Endothelial cell of umbilical vein (primary cell): Measurements from ENCODE around the gene GJB4. TPM values are rescaled to one million over a fixed set of nuclear protein-coding genes. Genes with fewer than 3 reads are reported as not detected.

Experiments used
- BruUV-seq: library from RNA; stranded (reverse); fragments of 400-500 nt; replicated peaks from 2 replicates; lab custom pipeline; 2021; lab: Mats Ljungman, UMichigan
- CTCF ChIA-PET: fragments of 300-600, 350-600 bp; sonication (Branson Sonifier 250); formaldehyde crosslinking; loops from one replicate; lab custom pipeline; 2021; ENCODE audit warnings: antibody characterized with exemption, inconsistent platforms; lab: Charles Lee
- POLR2A ChIA-PET: fragments of 300-600, 350-600 bp; sonication (Branson Sonifier 250); formaldehyde crosslinking; loops from one replicate; lab custom pipeline; 2021; ENCODE audit warnings: antibody characterized with exemption, inconsistent platforms; lab: Charles Lee
- DNase-seq: peaks from one replicate; pipeline ENCODE4 v3.0.0-alpha.2; 2011; ENCODE audit warnings: low read depth, low spot score
- FAIRE-seq: peaks from 2 replicates; lab custom pipeline; 2011; peaks lifted over from hg19 to GRCh38; lab: Jason Lieb, UNC
- H2AFZ ChIP-seq: 2 replicates; pipeline ENCODE4 v1.6.0; 2012; ENCODE audit warnings: low read depth, low read length, control low read depth, inconsistent platforms
- H3K27ac ChIP-seq: 2 replicates; pipeline ENCODE4 v1.5.1; 2011; ENCODE audit warnings: low read depth, mild to moderate bottlenecking, control low read depth, low read length, moderate library complexity; ENCODE audit not compliant: insufficient read depth
- H3K27me3 ChIP-seq, 2 experiments: 2 replicates each; pipeline versions ENCODE4 v1.6.0 to v1.6.1; 2011; ENCODE audit warnings: low read length in 2 of 2, mixed read lengths in 1 of 2; ENCODE audit not compliant: control insufficient read depth in 2 of 2, insufficient read depth in 2 of 2
- H3K36me3 ChIP-seq, 2 experiments: 2 replicates in 1 of 2; 3 replicates in 1 of 2; pipeline ENCODE4 v1.5.1; 2011; ENCODE audit warnings: low read length in 2 of 2, mild to moderate bottlenecking in 1 of 2, moderate library complexity in 1 of 2; ENCODE audit not compliant: control insufficient read depth in 2 of 2, insufficient read depth in 2 of 2; ENCODE audit errors: extremely low read depth in 1 of 2
- H3K4me1 ChIP-seq: 3 replicates; pipeline ENCODE4 v1.5.1; 2011; ENCODE audit warnings: mild to moderate bottlenecking, low read length; ENCODE audit not compliant: control insufficient read depth, insufficient read depth; ENCODE audit errors: extremely low read depth
- H3K4me2 ChIP-seq: 2 replicates; pipeline ENCODE4 v1.6.1; 2011; ENCODE audit warnings: low read length, control low read depth, mixed read lengths; ENCODE audit not compliant: insufficient read depth
- H3K4me3 ChIP-seq, 3 experiments: fragments of 200-600 bp in 1 of 3; sonication (generic), shearing (Covaris generic) in 1 of 3; replicated peaks in 1 of 3; 2 replicates each; pipeline ENCODE4 v1.5.1; 2011 to 2016; ENCODE audit warnings: control low read depth in 3 of 3, low read length in 3 of 3, mild to moderate bottlenecking in 2 of 3, inconsistent platforms in 1 of 3, low read depth in 1 of 3, moderate library complexity in 1 of 3; ENCODE audit not compliant: insufficient read depth in 1 of 3
- H3K79me2 ChIP-seq: 2 replicates; pipeline ENCODE4 v1.6.0; 2012; ENCODE audit warnings: low read length, inconsistent platforms; ENCODE audit not compliant: control insufficient read depth, insufficient read depth
- H3K9ac ChIP-seq: replicated peaks from 2 replicates; pipeline ENCODE3; 2011; ENCODE audit warnings: low read length, control low read depth; ENCODE audit not compliant: insufficient read depth; ENCODE audit errors: extremely low read depth
- H3K9me1 ChIP-seq: replicated peaks from 3 replicates; pipeline ENCODE4 v1.6.0; 2011; ENCODE audit warnings: mild to moderate bottlenecking, low read length; ENCODE audit not compliant: control insufficient read depth, insufficient read depth; ENCODE audit errors: extremely low read depth
- H3K9me3 ChIP-seq: replicated peaks from 2 replicates; pipeline ENCODE4 v1.5.1; 2012; ENCODE audit warnings: low read length, inconsistent platforms; ENCODE audit not compliant: control insufficient read depth, insufficient read depth
- H4K20me1 ChIP-seq: replicated peaks from 2 replicates; pipeline ENCODE3; 2011; ENCODE audit warnings: mild to moderate bottlenecking, low read length; ENCODE audit not compliant: control insufficient read depth, insufficient read depth; ENCODE audit errors: extremely low read depth
- EZH2 ChIP-seq: IDR thresholded peaks from 2 replicates; pipeline ENCODE4 v1.6.1; 2012; ENCODE audit warnings: borderline replicate concordance, low read depth, mild to moderate bottlenecking, moderate library complexity, low read length, inconsistent platforms; ENCODE audit not compliant: severe bottlenecking
- FOS ChIP-seq: IDR thresholded peaks from 2 replicates; pipeline ENCODE4 v1.6.1; 2011; ENCODE audit warnings: mild to moderate bottlenecking, low read length, moderate library complexity, borderline replicate concordance; ENCODE audit not compliant: insufficient read depth
- JUN ChIP-seq: IDR thresholded peaks from 2 replicates; pipeline ENCODE4 v1.6.1; 2011; ENCODE audit warnings: borderline replicate concordance, low read depth; ENCODE audit not compliant: insufficient read length, insufficient read depth
- MYC ChIP-seq: IDR thresholded peaks from one replicate; pipeline ENCODE4 v1.6.1; 2011; ENCODE audit warnings: mild to moderate bottlenecking, low read depth, low read length
- dilution Hi-C: fragments of 300-500 bp; cut with MboI; formaldehyde crosslinking; loops from one replicate; pipeline ENCODE4 v1.15.0; 2019; ENCODE audit warnings: low sequenced_read_pairs; ENCODE audit not compliant: extremely low pct_ligation_motif_present
- intact Hi-C: fragments of 100-400 bp; cut with micrococcal nuclease; formaldehyde crosslinking; loops from one replicate; pipeline ENCODE4 v1.10.0; 2022
- polyA plus RNA-seq, 4 experiments: library from polyadenylated mRNA; depleted of rRNA in 3 of 4; stranded (reverse) in 3 of 4; unstranded in 1 of 4; fragments of >200 nt; gene quantifications; 2 replicates each; pipeline versions ENCODE4 v1.2.1 to v1.2.3, GENCODE V29; 2011 to 2012; ENCODE audit warnings: missing spikeins in 1 of 4
- total RNA-seq: library from RNA; stranded (reverse); gene quantifications from 2 replicates; pipeline ENCODE4 v1.2.3, GENCODE V29; 2021
- TF ChIP-seq, protein P1 (sequence below), 2 donors: IDR thresholded peaks; 1 replicate in 1 of 2; 2 replicates in 1 of 2; pipeline ENCODE4 v1.5.1; 2011; ENCODE audit warnings: low read length in 2 of 2, mild to moderate bottlenecking in 2 of 2, moderate library complexity in 2 of 2, control low read depth in 1 of 2, inconsistent platforms in 1 of 2, low read depth in 1 of 2; ENCODE audit not compliant: insufficient read depth in 1 of 2; ENCODE audit errors: extremely low read depth in 1 of 2

GJB4 gene
- total and polyA plus RNA-seq, 2 donors (not counting 3 experiments of a cell fraction or from before 2014, with no cell fraction given), result not detected

DNA sequence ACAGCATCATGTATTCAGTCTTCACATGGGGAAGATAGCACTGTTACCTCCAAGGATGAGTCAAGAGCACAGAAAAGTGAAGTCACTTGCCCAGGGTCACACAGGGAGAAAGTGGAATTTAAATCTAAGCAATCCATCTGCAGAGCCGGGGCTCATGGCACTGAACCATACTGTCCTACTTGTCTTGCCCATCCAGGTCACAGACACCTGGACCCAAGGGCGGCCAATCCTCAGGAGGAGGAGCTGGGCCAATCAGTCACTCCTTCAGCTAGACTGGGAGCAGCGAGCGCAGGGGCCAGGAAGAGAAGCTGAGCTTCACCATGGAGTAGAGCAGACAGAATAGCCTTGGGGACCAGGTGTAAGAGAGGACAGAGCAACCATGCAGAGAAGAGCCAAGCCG, 13.9 kb upstream of the GJB4 start:
- CTCF ChIA-PET, result no interaction called here
- no peak overlapping the region for H3K4me3 ChIP-seq
- intact Hi-C loops (no loop called here), dilution Hi-C loops (no loop called here)
- H3K36me3 ChIP-seq, result no peaks in the 10 kb centered on the region
- POLR2A ChIA-PET, result no interaction called here
- no peak overlapping the region for H3K4me2 ChIP-seq
- FAIRE-seq, result no peak
- no peak overlapping the region for H3K27ac ChIP-seq
- H3K9me1 ChIP-seq, result no peaks in the 10 kb centered on the region
- DNase-seq, result no peak
- BruUV-seq, result no TSS peak
- H3K27me3 ChIP-seq, result peaks cover 2 to 3% of the 10 kb centered on the region in 2 experiments
- TF ChIP-seq FOS (no peak), MYC (no peak)
- TF ChIP-seq, protein P1, sequence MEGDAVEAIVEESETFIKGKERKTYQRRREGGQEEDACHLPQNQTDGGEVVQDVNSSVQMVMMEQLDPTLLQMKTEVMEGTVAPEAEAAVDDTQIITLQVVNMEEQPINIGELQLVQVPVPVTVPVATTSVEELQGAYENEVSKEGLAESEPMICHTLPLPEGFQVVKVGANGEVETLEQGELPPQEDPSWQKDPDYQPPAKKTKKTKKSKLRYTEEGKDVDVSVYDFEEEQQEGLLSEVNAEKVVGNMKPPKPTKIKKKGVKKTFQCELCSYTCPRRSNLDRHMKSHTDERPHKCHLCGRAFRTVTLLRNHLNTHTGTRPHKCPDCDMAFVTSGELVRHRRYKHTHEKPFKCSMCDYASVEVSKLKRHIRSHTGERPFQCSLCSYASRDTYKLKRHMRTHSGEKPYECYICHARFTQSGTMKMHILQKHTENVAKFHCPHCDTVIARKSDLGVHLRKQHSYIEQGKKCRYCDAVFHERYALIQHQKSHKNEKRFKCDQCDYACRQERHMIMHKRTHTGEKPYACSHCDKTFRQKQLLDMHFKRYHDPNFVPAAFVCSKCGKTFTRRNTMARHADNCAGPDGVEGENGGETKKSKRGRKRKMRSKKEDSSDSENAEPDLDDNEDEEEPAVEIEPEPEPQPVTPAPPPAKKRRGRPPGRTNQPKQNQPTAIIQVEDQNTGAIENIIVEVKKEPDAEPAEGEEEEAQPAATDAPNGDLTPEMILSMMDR (IDR thresholded peaks at IDR 0.05; ENCODE audit: extremely low read depth in 1 of 2, insufficient read depth in 1 of 2, low read depth in 1 of 2, low read length in 2 of 2), result no peak
- no peak overlapping the region for H3K9ac ChIP-seq
- H3K9me3 ChIP-seq, result no peaks in the 10 kb centered on the region
- H3K79me2 ChIP-seq, result no peaks in the 10 kb centered on the region
- no peak overlapping the region for H2AFZ ChIP-seq
- H3K4me1 ChIP-seq, result no peaks in the 10 kb centered on the region
- no peaks in the 10 kb centered on the region for H4K20me1 ChIP-seq

DNA sequence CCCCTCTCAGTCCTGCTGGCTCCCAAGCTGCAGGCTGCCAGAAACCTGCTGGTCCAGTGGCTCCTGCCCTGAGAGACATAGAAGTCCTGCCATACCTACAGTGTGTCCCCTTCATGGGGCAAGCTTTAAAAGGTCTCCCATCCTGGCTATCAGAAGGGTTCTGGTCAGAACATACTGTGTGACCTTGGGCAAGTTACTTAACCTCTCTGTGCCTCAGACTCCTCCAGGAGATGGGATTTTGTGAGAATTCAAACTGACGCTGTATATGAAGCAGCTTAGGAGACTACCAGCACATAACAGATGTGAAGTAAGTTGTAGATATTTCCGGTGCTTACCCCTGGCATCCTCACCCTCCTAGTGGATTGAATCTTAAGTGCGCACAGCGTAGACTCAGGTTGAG, 13.4 kb upstream of the GJB4 start:
- Histone ChIP-seq H3K9me1 (no peaks in the 10 kb centered on the region), H3K9ac (no peak overlapping the region), H3K36me3 (no peaks in the 10 kb centered on the region), H3K4me2 (no peak overlapping the region), H3K4me1 (no peaks in the 10 kb centered on the region), H2AFZ (no peak overlapping the region), H3K27me3 (peaks cover 2 to 3% of the 10 kb centered on the region in 2 experiments), H3K9me3 (no peaks in the 10 kb centered on the region), H3K4me3 (no peak overlapping the region), H3K79me2 (no peaks in the 10 kb centered on the region), H4K20me1 (no peaks in the 10 kb centered on the region), H3K27ac (no peak overlapping the region)
- CTCF ChIA-PET, result interaction anchor here (0.8 kb wide), 1 partner anchor 1113 kb away, joined by 4 read pairs; no protein-coding TSS in a partner anchor
- intact Hi-C loops, result no loop called here
- no TSS peak for BruUV-seq
- DNase-seq, result no peak
- POLR2A ChIA-PET, result no interaction called here
- dilution Hi-C loops, result no loop called here
- TF ChIP-seq, protein P1 (IDR thresholded peaks at IDR 0.05; ENCODE audit: extremely low read depth in 1 of 2, insufficient read depth in 1 of 2, low read depth in 1 of 2, low read length in 2 of 2), result no peak
- TF ChIP-seq EZH2 (no peak), JUN (no peak)
- FAIRE-seq, result no peak
